ENCODE results near the gene SERINC2.

Gene SERINC2

GRCh38 chr1:31444725-31445448 is 31.9 kb downstream of the SERINC2 start:
- TF ChIP-seq CTBP1 (IDR thresholded peaks at IDR 0.05; ENCODE audit: borderline replicate concordance), result no peak
- no peak for TF ChIP-seq L3MBTL2 (conservative IDR thresholded peaks at IDR 0.05)
- TF ChIP-seq ZNF384 (IDR thresholded peaks at IDR 0.05), result no peak
- CTCF ChIA-PET, result no interaction called here
- POLR2A ChIA-PET, result no interaction called here
- no peak for DNase-seq (ENCODE audit: extremely low spot score)

- DNase-seq (ENCODE audit: extremely low spot score), result no peak
- ChIA-PET CTCF (no interaction called here), POLR2A (no interaction called here)
- no peak for TF ChIP-seq BHLHE40 (IDR thresholded peaks at IDR 0.05; ENCODE audit: borderline replicate concordance)
- no peak for TF ChIP-seq SUZ12 (IDR thresholded peaks at IDR 0.05)
- no peak for TF ChIP-seq HDGF (IDR thresholded peaks at IDR 0.05; ENCODE audit: borderline replicate concordance)
- TF ChIP-seq LEF1 (IDR thresholded peaks at IDR 0.05; ENCODE audit: borderline replicate concordance), result no peak
- TF ChIP-seq ELF4 (IDR thresholded peaks at IDR 0.05), result no peak
- TF ChIP-seq L3MBTL2 (conservative IDR thresholded peaks at IDR 0.05), result no peak
- TF ChIP-seq FOXA1 (IDR thresholded peaks at IDR 0.05), result no peak
- TF ChIP-seq ARNT (IDR thresholded peaks at IDR 0.05), result no peak
- no peak for TF ChIP-seq ZNF384 (IDR thresholded peaks at IDR 0.05)
Measured at GRCh38 chr1:31445951-31446350, 32.9 kb downstream of the SERINC2 start.

- CTCF ChIA-PET, result no interaction called here
- peak; percentile 55 for DNase-seq (ENCODE audit: extremely low spot score)
- POLR2A ChIA-PET, result no interaction called here
- TF ChIP-seq ZNF384 (IDR thresholded peaks at IDR 0.05) (no peak), PKNOX1 (IDR thresholded peaks at IDR 0.05) (peak; percentile 84), ARNT (IDR thresholded peaks at IDR 0.05) (peak; percentile 98), LEF1 (IDR thresholded peaks at IDR 0.05; ENCODE audit: borderline replicate concordance) (no peak; the same call in 1 of the 2 replicates), BHLHE40 (IDR thresholded peaks at IDR 0.05; ENCODE audit: borderline replicate concordance) (no peak)
Measured at GRCh38 chr1:31447210-31447609, 34.2 kb downstream of the SERINC2 start.

- POLR2A ChIA-PET, result no interaction called here
- DNase-seq (ENCODE audit: extremely low spot score), result no peak
- TF ChIP-seq LEF1 (IDR thresholded peaks at IDR 0.05; ENCODE audit: borderline replicate concordance) (no peak), SP1 (IDR thresholded peaks at IDR 0.05) (no peak), L3MBTL2 (conservative IDR thresholded peaks at IDR 0.05) (no peak), SUZ12 (IDR thresholded peaks at IDR 0.05) (no peak), ZNF384 (IDR thresholded peaks at IDR 0.05) (no peak), FOXA1 (IDR thresholded peaks at IDR 0.05) (no peak)
- CTCF ChIA-PET, result no interaction called here
Measured at GRCh38 chr1:31453384-31454079, 40.5 kb downstream of the SERINC2 start.

- no peak for DNase-seq (ENCODE audit: extremely low spot score)
- CTCF ChIA-PET, result no interaction called here
- TF ChIP-seq ARNT (IDR thresholded peaks at IDR 0.05) (no peak), SUZ12 (IDR thresholded peaks at IDR 0.05) (no peak), LEF1 (IDR thresholded peaks at IDR 0.05; ENCODE audit: borderline replicate concordance) (no peak), TARDBP (IDR thresholded peaks at IDR 0.05) (no peak), ELF4 (IDR thresholded peaks at IDR 0.05) (no peak), FOXA1 (IDR thresholded peaks at IDR 0.05) (no peak), PKNOX1 (IDR thresholded peaks at IDR 0.05) (no peak), SP1 (IDR thresholded peaks at IDR 0.05) (no peak), FOXK2 (IDR thresholded peaks at IDR 0.05) (no peak), BHLHE40 (IDR thresholded peaks at IDR 0.05; ENCODE audit: borderline replicate concordance) (no peak), HDGF (IDR thresholded peaks at IDR 0.05; ENCODE audit: borderline replicate concordance) (no peak), ZNF384 (IDR thresholded peaks at IDR 0.05) (no peak)
- POLR2A ChIA-PET, result no interaction called here
Measured at GRCh38 chr1:31458287-31458896, 45.4 kb downstream of the SERINC2 start.

- TF ChIP-seq ZNF384 (IDR thresholded peaks at IDR 0.05) (no peak), SP1 (IDR thresholded peaks at IDR 0.05) (no peak), PKNOX1 (IDR thresholded peaks at IDR 0.05) (no peak), ARNT (IDR thresholded peaks at IDR 0.05) (no peak), TARDBP (IDR thresholded peaks at IDR 0.05) (no peak), L3MBTL2 (conservative IDR thresholded peaks at IDR 0.05) (no peak), BHLHE40 (IDR thresholded peaks at IDR 0.05; ENCODE audit: borderline replicate concordance) (no peak)
- no peak for DNase-seq (ENCODE audit: extremely low spot score)
- CTCF ChIA-PET, result no interaction called here
- POLR2A ChIA-PET, result no interaction called here
Measured at GRCh38 chr1:31460027-31460426, 47.0 kb downstream of the SERINC2 start.
